Spinal cord (tissue), 10 donors: ENCODE results near the gene CMTM4. TPM values are rescaled to one million over a fixed set of nuclear protein-coding genes. Genes with fewer than 3 reads are reported as not detected.
A peak's percentile ranks its signal among the peaks of the same experiment; 100 is the strongest.

Experiments used
- DNase-seq, 6 donors: peaks; one replicate each; pipeline versions ENCODE4 v3.0.0 to v3.0.0-alpha.2; 2013 to 2015; ENCODE audit warnings: low spot score in 6 of 6, low read depth in 4 of 6
- H3K27ac ChIP-seq: one replicate; pipeline ENCODE4 v1.5.1; 2013; ENCODE audit warnings: low read depth, low read length, control low read depth
- H3K27me3 ChIP-seq: one replicate; pipeline ENCODE4 v1.6.1; 2013; ENCODE audit warnings: low read length; ENCODE audit not compliant: control insufficient read depth, insufficient read depth
- H3K36me3 ChIP-seq: one replicate; pipeline ENCODE4 v1.6.1; 2013; ENCODE audit warnings: low read length; ENCODE audit not compliant: control insufficient read depth, insufficient read depth
- H3K4me1 ChIP-seq: one replicate; pipeline ENCODE4 v1.6.1; 2013; ENCODE audit warnings: low read length; ENCODE audit not compliant: control insufficient read depth, insufficient read depth
- H3K4me3 ChIP-seq: one replicate; pipeline ENCODE4 v1.5.1; 2013; ENCODE audit warnings: low read depth, low read length, control low read depth
- H3K9me3 ChIP-seq: one replicate; pipeline ENCODE4 v1.6.1; 2013; ENCODE audit warnings: low read length; ENCODE audit not compliant: control insufficient read depth, insufficient read depth
- WGBS: methylation state at CpG from one replicate; pipeline ENCODE4 v1.1.5; 2013; ENCODE audit warnings: missing lambda C conversion rate; ENCODE audit not compliant: insufficient coverage; 5-methylcytosine and 5-hydroxymethylcytosine counted together
- polyA plus RNA-seq, 2 donors: library from polyadenylated mRNA; unstranded; fragments of 120-200 nt; gene quantifications; one replicate each; pipeline ENCODE4 v1.2.1, GENCODE V29; 2013; ENCODE audit not compliant: insufficient read length in 2 of 2
- total RNA-seq, 2 donors: library from RNA; depleted of rRNA in 1 of 2; stranded (reverse); fragments of 120-200 nt in 1 of 2; fragments of >200 nt in 1 of 2; gene quantifications; one replicate each; pipeline versions ENCODE4 v1.2.3 to v1.2.4, GENCODE V29; 2013 to 2014
- donor health status: healthy.

Gene CMTM4
- total and polyA plus RNA-seq, 4 donors = 34.8 to 64.3 (median 50.6) TPM

GRCh38 chr16:66605177-66605978 is 91.2 kb downstream of the CMTM4 start:
- Histone ChIP-seq H3K27me3 (no peaks in the 10 kb centered on the region), H3K27ac (peak overlapping the region; percentile 75), H3K4me3 (peak overlapping the region; percentile 80), H3K4me1 (peaks cover 43% of the 10 kb centered on the region), H3K36me3 (peaks cover 22% of the 10 kb centered on the region), H3K9me3 (peaks cover 1% of the 10 kb centered on the region)
- WGBS = 1% methylated on average over 51 of the region's 61 CpGs
- peak in 3 of 6 donors; percentile 9 to 66 (median 28) for DNase-seq

GRCh38 chr16:66604376-66605176 is 92.0 kb downstream of the CMTM4 start, which contains the start of gene CMTM3:
Gene CMTM3 (plus strand): TSS chr16:66604704. CDS start chr16:66604806, 102 bp downstream.
- peaks cover 1% of the 10 kb centered on the region for H3K9me3 ChIP-seq
- H3K27ac ChIP-seq = peak within 1 kb of the TSS; percentile 85
- under 1% methylated on average over 89 of the region's 96 CpGs for WGBS

GRCh38 chr16:66603537-66604375 is 92.8 kb downstream of the CMTM4 start:
- peak overlapping the region; percentile 80 for H3K4me3 ChIP-seq

More at GRCh38 chr16:66604376-66605176, 92.0 kb downstream of the CMTM4 start, which contains the start of gene CMTM3:
- H3K4me3 ChIP-seq = peak within 1 kb of the TSS; percentile 80
- peaks cover 43% of the 10 kb centered on the region for H3K4me1 ChIP-seq
- H3K36me3 ChIP-seq = peaks cover 14% of the 10 kb centered on the region
- peak in 4 of 6 donors; percentile 31 to 85 (median 58) for DNase-seq
- H3K27me3 ChIP-seq = no peaks in the 10 kb centered on the region

GRCh38 chr16:66601471-66601870 is 95.1 kb downstream of the CMTM4 start:
- peaks cover 27% of the 10 kb centered on the region for H3K4me1 ChIP-seq
- no peaks in the 10 kb centered on the region for H3K27me3 ChIP-seq
- H3K36me3 ChIP-seq = peaks cover 2% of the 10 kb centered on the region
- H3K9me3 ChIP-seq = peaks cover 1% of the 10 kb centered on the region
- no peak for DNase-seq
- H3K27ac ChIP-seq = no peak overlapping the region
- no peak overlapping the region for H3K4me3 ChIP-seq
- 95% methylated on average over 5 of the region's 5 CpGs for WGBS

More at GRCh38 chr16:66603537-66604375, 92.8 kb downstream of the CMTM4 start:
- peak in 5 of 6 donors; percentile 23 to 85 (median 56) for DNase-seq
- Histone ChIP-seq H3K4me1 (peaks cover 40% of the 10 kb centered on the region), H3K36me3 (peaks cover 6% of the 10 kb centered on the region), H3K9me3 (peaks cover 1% of the 10 kb centered on the region), H3K27me3 (no peaks in the 10 kb centered on the region), H3K27ac (peak overlapping the region; percentile 85)
- 1% methylated on average over 27 of the region's 32 CpGs for WGBS

- no peak overlapping the region for H3K27ac ChIP-seq
- DNase-seq = no peak
- peaks cover 17% of the 10 kb centered on the region for H3K4me1 ChIP-seq
- no peak overlapping the region for H3K4me3 ChIP-seq
- WGBS = 100% methylated on average over 1 of the region's 1 CpG
- H3K36me3 ChIP-seq = no peaks in the 10 kb centered on the region
- H3K27me3 ChIP-seq = no peaks in the 10 kb centered on the region
- H3K9me3 ChIP-seq = peaks cover 1% of the 10 kb centered on the region
Measured at GRCh38 chr16:66600477-66600876, 96.1 kb downstream of the CMTM4 start.

GRCh38 chr16:66599726-66600125 is 96.8 kb downstream of the CMTM4 start:
- peaks cover 15% of the 10 kb centered on the region for H3K4me1 ChIP-seq
- H3K9me3 ChIP-seq = peaks cover 1% of the 10 kb centered on the region
- 86% methylated on average over 1 of the region's 4 CpGs for WGBS
- DNase-seq = no peak
- no peaks in the 10 kb centered on the region for H3K36me3 ChIP-seq
- H3K27ac ChIP-seq = no peak overlapping the region
- no peak overlapping the region for H3K4me3 ChIP-seq
- H3K27me3 ChIP-seq = no peaks in the 10 kb centered on the region

GRCh38 chr16:66598111-66598510 is 98.4 kb downstream of the CMTM4 start:
- H3K9me3 ChIP-seq = peaks cover 1% of the 10 kb centered on the region
- no peaks in the 10 kb centered on the region for H3K36me3 ChIP-seq
- peaks cover 2% of the 10 kb centered on the region for H3K4me1 ChIP-seq
- H3K27me3 ChIP-seq = no peaks in the 10 kb centered on the region
- H3K4me3 ChIP-seq = no peak overlapping the region
- H3K27ac ChIP-seq = no peak overlapping the region
- DNase-seq = no peak
- no CpG with 5 or more reads among the region's 3 CpGs for WGBS

GRCh38 chr16:66596986-66597848 is 99.3 kb downstream of the CMTM4 start:
- Histone ChIP-seq H3K36me3 (no peaks in the 10 kb centered on the region), H3K9me3 (peaks cover 1% of the 10 kb centered on the region), H3K4me3 (no peak overlapping the region), H3K4me1 (no peaks in the 10 kb centered on the region), H3K27me3 (no peaks in the 10 kb centered on the region), H3K27ac (no peak overlapping the region)
- DNase-seq = no peak
- WGBS = 100% methylated on average over 1 of the region's 5 CpGs
